Measurements from ENCODE around the gene CAMK1D.

DNA sequence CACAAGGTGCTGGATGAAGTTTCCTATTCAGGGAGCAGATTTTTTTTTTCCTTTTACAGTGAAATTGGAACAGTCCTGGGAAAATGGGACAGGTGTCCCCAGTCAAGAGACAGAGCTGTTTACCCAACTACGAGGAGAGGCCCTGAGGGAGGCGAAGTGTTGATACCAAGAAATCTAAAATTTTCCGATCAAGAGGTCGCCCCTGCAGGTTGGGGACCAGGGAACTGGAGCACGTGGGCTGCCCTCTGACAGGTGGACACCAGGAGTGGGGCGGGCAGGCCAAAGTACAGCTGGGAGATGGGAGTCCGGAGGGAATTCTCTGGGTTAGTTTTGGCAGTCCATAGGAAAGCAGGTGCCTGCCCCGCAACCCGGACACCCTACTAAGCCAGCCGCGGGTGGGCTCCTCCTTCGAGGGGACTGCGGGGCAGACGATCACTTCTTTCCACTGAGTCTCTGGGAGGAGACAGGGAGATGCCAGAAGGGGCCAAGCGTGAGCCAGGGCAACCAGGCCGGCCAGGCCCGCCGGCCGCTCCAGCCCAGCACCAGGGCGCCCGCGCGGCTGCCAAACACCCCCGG is 965 bp upstream of the CAMK1D start:
- TF ChIP-seq CTCF (IDR thresholded peaks at IDR 0.05; ENCODE audit: borderline replicate concordance, extremely low read depth, low read length, poor library complexity, severe bottlenecking) (no peak), EZH2 (IDR thresholded peaks at IDR 0.05; ENCODE audit: borderline replicate concordance, low read depth, low read length, severe bottlenecking) (no peak)

All from DND-41 (cell line).